Mononuclear cell (primary cell): ENCODE measurements around the gene DHRS7B. TPM values are rescaled to one million over a fixed set of nuclear protein-coding genes. Genes with fewer than 3 reads are reported as not detected.
"Not testable (repeated sequence)": the region's sequence is repeated elsewhere in the genome, so short reads cannot be mapped to it uniquely, and the experiment has no call there.

Experiments
- H3K27me3 ChIP-seq: 2 replicates; pipeline ENCODE4 v1.6.0; 2011; ENCODE audit warnings: low read length, control low read depth; ENCODE audit not compliant: insufficient read depth
- H3K4me1 ChIP-seq: 2 replicates; pipeline ENCODE4 v1.5.1; 2011; ENCODE audit warnings: mild to moderate bottlenecking, low read length, control low read depth; ENCODE audit not compliant: insufficient read depth
- H3K4me3 ChIP-seq: 2 replicates; pipeline ENCODE4 v1.5.1; 2011; ENCODE audit warnings: mild to moderate bottlenecking, low read length, moderate library complexity
- H3K9me3 ChIP-seq: 2 replicates; pipeline ENCODE4 v1.5.1; 2011; ENCODE audit warnings: low read depth, mild to moderate bottlenecking, control low read depth, low read length
- total RNA-seq: library from RNA; depleted of rRNA; stranded (reverse); fragments of >200 nt; gene quantifications from one replicate; pipeline ENCODE4 v1.2.3, GENCODE V29; 2012

DHRS7B gene
- 5.8 TPM for total RNA-seq

GRCh38 chr17:21126645-21127508 lies at the start of gene DHRS7B:
Gene DHRS7B, plus strand, starts transcription at chr17:21126964. Its CDS starts 8 bp downstream, at chr17:21126972.
- Histone ChIP-seq H3K4me3 (peak within 1 kb of the TSS; percentile 75), H3K27me3 (no peaks in the 10 kb centered on the region), H3K9me3 (no peaks in the 10 kb centered on the region), H3K4me1 (peaks cover 72% of the 10 kb centered on the region)

- Histone ChIP-seq H3K27me3 (no peaks in the 10 kb centered on the region), H3K4me3 (no peak overlapping the region), H3K9me3 (no peaks in the 10 kb centered on the region), H3K4me1 (no peaks in the 10 kb centered on the region)
Observed at GRCh38 chr17:21077281-21077680, 49.5 kb upstream of the DHRS7B start.

- Histone ChIP-seq H3K9me3 (no peaks in the 10 kb centered on the region), H3K4me1 (no peaks in the 10 kb centered on the region), H3K27me3 (no peaks in the 10 kb centered on the region), H3K4me3 (no peak overlapping the region)
Observed at GRCh38 chr17:21078016-21078780, 48.6 kb upstream of the DHRS7B start.

GRCh38 chr17:21079196-21079595 lies 47.6 kb upstream of the DHRS7B start:
- Histone ChIP-seq H3K9me3 (no peaks in the 10 kb centered on the region), H3K27me3 (no peaks in the 10 kb centered on the region), H3K4me3 (no peak overlapping the region), H3K4me1 (no peaks in the 10 kb centered on the region)

GRCh38 chr17:21082001-21082436 lies 44.7 kb upstream of the DHRS7B start:
- H3K4me3 ChIP-seq = no peak overlapping the region
- H3K27me3 ChIP-seq = no peaks in the 10 kb centered on the region
- H3K9me3 ChIP-seq = no peaks in the 10 kb centered on the region
- H3K4me1 ChIP-seq = no peaks in the 10 kb centered on the region

GRCh38 chr17:21085280-21085679 lies 41.5 kb upstream of the DHRS7B start:
- not testable (repeated sequence) for H3K27me3 ChIP-seq, H3K9me3 ChIP-seq, H3K4me3 ChIP-seq, H3K4me1 ChIP-seq

GRCh38 chr17:21085707-21086106 lies 41.1 kb upstream of the DHRS7B start:
- no peaks in the 10 kb centered on the region for H3K27me3 ChIP-seq

GRCh38 chr17:21089145-21089544 lies 37.6 kb upstream of the DHRS7B start:
- H3K27me3 ChIP-seq = no peaks in the 10 kb centered on the region
- H3K4me3 ChIP-seq = no peak overlapping the region
- no peaks in the 10 kb centered on the region for H3K4me1 ChIP-seq
- H3K9me3 ChIP-seq = no peaks in the 10 kb centered on the region

More at GRCh38 chr17:21085707-21086106, 41.1 kb upstream of the DHRS7B start:
- H3K4me1 ChIP-seq = no peaks in the 10 kb centered on the region
- H3K4me3 ChIP-seq = no peak overlapping the region
- no peaks in the 10 kb centered on the region for H3K9me3 ChIP-seq

GRCh38 chr17:21089933-21090901 lies 36.5 kb upstream of the DHRS7B start:
- H3K27me3 ChIP-seq = no peaks in the 10 kb centered on the region
- no peaks in the 10 kb centered on the region for H3K4me1 ChIP-seq
- H3K4me3 ChIP-seq = no peak overlapping the region
- H3K9me3 ChIP-seq = no peaks in the 10 kb centered on the region

- no peak overlapping the region for H3K4me3 ChIP-seq
- no peaks in the 10 kb centered on the region for H3K27me3 ChIP-seq
- H3K9me3 ChIP-seq = no peaks in the 10 kb centered on the region
- no peaks in the 10 kb centered on the region for H3K4me1 ChIP-seq
Observed at GRCh38 chr17:21090902-21091618, 35.7 kb upstream of the DHRS7B start.

GRCh38 chr17:21094298-21094704 lies 32.5 kb upstream of the DHRS7B start:
- no peaks in the 10 kb centered on the region for H3K9me3 ChIP-seq
- H3K27me3 ChIP-seq = no peaks in the 10 kb centered on the region
- peaks cover 7% of the 10 kb centered on the region for H3K4me1 ChIP-seq
- no peak overlapping the region for H3K4me3 ChIP-seq

GRCh38 chr17:21095735-21096134 lies 31.0 kb upstream of the DHRS7B start:
- Histone ChIP-seq H3K9me3 (no peaks in the 10 kb centered on the region), H3K4me3 (no peak overlapping the region), H3K4me1 (peaks cover 13% of the 10 kb centered on the region), H3K27me3 (no peaks in the 10 kb centered on the region)

GRCh38 chr17:21096874-21097273 lies 29.9 kb upstream of the DHRS7B start:
- Histone ChIP-seq H3K4me3 (no peak overlapping the region), H3K4me1 (peaks cover 13% of the 10 kb centered on the region), H3K27me3 (no peaks in the 10 kb centered on the region), H3K9me3 (no peaks in the 10 kb centered on the region)
